Left kidney (tissue), 2 donors: Measurements from ENCODE around the gene LRRFIP2. TPM values are rescaled to one million over a fixed set of nuclear protein-coding genes. Genes with fewer than 3 reads are reported as not detected.

ENCODE experiments used
- DNase-seq: peaks from one replicate; pipeline ENCODE4 v3.0.0-alpha.2; 2013
- polyA plus RNA-seq: library from polyadenylated mRNA; unstranded; fragments of 120-200 nt; gene quantifications from one replicate; pipeline ENCODE4 v1.2.1, GENCODE V29; 2013; ENCODE audit not compliant: insufficient read length

Gene LRRFIP2
- polyA plus RNA-seq, 1 donor = 47.7 TPM

- DNase-seq = no peak
Measured at GRCh38 chr3:37194533-37194932, 20.2 kb upstream of the LRRFIP2 start.

DNA sequence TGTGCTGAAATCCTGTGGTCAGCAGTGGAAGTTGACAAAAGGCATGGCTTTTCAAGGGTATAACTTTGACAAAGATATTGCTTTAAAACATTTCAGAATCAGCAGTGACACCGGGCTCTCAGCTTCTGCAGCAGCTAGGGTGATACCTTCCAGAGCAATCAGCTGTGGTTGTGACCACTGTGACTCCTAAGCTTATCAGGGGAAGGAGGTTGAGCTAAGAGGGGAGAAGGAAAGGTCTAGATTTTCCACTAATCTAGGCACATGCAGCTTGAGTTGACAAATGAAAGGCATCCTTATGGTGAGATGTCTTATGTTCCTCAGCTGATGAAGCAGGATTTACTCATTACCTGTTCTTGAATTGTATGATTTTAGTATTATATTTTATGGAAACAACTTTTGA is 16.3 kb upstream of the LRRFIP2 start:
- no peak for DNase-seq

DNA sequence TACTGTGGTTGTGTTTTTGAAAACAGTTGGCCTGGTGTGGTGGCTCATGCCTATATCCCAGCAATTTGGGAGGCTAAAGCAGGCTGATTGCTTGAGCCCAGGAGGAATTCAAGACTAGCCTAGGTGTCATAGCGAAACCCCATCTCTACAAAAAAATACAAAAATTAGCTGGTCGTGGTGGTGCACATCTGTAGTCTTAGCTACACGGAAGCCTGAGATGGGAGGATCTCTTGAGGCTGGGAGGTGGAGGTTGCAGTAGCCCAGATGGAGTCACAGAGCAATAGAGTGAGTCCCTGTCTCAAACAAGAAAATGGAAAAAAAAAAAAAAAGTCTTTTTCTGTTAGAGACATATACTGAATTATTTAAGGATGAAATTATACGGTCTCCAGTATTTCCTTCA is 14.7 kb upstream of the LRRFIP2 start:
- DNase-seq = no peak

DNA sequence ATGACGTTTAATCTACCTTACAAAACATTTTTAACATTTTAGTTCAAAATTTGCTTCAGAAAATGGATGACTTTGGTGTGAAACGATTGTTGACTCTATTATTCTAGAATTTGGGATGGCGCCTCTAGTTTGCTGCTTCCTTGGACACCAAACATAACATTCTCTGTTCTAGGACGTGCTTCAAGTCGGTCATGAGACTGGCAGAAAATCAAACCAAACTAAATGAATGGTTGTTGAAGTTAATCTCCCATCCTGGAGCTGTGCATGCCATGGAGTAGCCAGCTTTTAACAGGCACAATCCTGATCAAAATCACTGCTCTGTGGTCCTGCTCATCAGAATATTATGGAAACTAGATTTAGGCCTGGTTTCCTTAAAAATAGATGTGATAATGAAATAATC is 9.6 kb upstream of the LRRFIP2 start:
- DNase-seq = no peak

DNA sequence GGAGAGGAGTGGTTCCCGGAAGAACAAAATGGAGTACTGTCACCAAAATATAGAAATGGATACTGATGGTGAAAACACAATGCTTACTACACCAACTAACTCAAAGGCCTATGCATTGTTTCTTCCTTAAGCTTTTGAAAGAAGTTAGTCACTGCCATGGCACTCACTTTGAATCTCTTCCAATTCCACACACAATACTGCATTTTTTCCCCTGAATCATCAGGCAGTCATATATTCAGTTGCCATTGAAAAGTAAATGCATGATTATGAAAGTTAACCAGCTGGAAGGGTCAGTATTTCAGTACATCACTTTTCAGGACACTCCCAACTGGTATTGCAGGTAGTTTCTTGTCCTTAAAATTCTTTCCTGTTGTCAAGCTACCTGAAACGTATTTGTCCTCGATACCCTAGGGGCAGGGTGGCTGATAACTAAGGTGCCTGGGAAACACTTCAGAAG is 9.0 kb upstream of the LRRFIP2 start:
- no peak for DNase-seq

- no peak for DNase-seq
Measured at GRCh38 chr3:37182816-37183215, 8.4 kb upstream of the LRRFIP2 start.

- DNase-seq = no peak
Measured at GRCh38 chr3:37181756-37182155, 7.4 kb upstream of the LRRFIP2 start.

DNA sequence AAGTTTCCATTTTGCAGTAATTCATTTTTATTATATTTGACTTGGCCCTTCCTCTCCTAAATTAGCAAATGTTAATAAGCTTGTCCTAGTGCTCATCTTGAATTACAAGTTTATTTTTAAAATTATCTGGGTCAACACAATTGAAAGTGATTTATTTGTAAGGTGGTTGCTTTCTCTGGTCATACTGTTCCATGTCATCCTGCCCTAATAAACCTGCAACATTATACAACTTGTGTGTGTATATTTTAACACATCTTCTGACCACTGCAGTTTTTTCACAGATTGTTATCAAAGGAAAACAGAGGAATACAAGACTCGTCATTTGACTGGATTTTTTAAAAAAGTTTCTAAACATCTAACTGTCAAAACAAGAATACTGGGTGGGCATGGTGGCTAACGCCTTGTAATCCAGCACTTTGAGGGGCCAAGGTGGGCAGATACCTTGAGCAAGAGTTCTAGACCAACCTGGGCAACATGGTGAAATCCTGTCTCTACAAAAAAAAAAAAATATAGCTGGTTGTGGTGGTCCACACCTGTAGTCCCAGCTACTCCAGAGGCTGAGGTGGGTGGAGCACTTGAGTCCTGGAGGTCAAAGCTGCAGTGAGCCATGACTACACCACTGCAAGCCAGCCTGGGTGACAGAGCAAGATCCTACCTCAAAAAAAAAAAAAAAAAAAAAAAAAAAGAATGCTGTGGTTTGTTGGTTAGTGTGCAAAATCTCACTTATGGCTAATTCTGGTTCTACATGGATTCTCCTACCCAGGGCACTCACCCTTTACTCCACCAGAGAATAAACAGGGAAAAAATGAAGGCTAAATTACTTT is 5.0 kb upstream of the LRRFIP2 start:
- no peak for DNase-seq

DNA sequence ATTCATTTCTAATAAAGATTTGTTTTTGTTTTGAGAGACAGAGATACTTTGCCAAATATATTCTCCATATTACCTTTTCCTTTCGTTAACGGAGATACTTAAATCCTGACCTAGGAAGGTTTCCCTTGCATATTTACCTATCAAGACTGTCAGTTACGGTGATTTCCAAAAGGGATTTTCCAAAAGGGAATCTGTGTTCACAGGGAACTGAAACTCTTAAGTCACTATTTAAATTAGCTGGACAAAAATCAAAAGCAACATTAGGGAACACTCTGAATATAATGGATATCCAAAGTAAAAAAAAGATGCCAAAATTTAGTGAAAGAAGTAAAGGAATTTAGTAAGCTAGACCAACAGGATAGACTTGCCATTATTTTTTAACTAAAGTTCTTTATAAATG is 576 bp downstream of the LRRFIP2 start:
- DNase-seq = no peak

- no peak for DNase-seq
Measured at GRCh38 chr3:37171144-37171543, 3.2 kb downstream of the LRRFIP2 start.

GRCh38 chr3:37170513-37170912 is 3.9 kb downstream of the LRRFIP2 start:
- DNase-seq = no peak

DNA sequence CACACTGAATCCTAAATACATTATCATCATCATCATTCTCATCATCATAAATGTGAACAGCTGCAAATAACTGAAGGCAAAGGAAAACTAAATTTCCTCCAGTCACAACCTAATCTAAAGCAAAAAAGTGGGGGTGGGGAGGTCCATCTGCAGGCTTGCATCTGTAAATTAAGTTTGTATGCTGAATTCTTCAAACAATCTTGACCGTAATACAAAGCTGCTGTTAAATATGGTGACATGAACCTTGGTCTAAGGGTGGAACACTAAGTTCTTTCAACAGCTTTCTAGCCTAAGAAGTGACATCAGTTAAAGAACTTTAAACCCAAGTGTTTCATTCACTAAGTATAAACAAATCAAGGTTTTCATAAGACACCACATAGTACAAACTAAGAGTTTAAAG is 4.3 kb downstream of the LRRFIP2 start:
- no peak for DNase-seq

GRCh38 chr3:37168896-37169295 is 5.5 kb downstream of the LRRFIP2 start:
- no peak for DNase-seq

DNA sequence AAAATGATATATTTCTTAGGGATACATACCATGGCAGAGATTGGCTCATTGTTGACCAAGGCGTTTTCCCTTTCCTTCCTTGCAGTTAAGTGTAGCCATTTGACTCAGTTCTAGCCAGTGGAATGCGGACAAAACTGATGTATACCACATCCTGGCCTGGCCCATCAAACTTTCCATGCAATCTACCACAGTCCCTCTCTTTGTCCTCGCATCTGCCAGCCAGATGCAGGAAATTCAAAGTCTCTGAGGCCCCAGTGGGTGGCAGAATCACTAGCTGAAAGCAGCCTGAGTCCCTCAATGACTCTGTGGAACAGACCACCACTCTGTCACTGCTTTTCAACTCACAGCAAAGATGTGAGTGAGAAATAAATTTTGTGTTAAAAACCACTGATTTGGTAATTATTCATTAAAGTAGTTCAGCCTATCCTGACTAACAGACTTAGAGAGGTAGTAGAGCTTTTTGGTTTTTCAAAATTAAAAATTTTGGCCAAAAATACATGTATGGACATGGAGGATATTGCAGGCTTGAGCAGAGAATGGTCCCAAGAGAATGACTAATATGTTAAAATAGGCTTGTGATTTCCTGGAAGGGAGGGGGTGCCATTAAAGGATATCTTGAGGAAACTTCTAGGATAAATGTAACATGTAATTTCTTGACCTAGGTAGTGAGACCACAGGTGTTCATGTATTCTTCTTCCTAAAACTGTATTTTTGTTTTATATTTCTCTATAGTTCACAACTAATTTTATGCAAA is 10.9 kb downstream of the LRRFIP2 start:
- DNase-seq = no peak

GRCh38 chr3:37162501-37163245 is 11.7 kb downstream of the LRRFIP2 start:
- DNase-seq = no peak

DNA sequence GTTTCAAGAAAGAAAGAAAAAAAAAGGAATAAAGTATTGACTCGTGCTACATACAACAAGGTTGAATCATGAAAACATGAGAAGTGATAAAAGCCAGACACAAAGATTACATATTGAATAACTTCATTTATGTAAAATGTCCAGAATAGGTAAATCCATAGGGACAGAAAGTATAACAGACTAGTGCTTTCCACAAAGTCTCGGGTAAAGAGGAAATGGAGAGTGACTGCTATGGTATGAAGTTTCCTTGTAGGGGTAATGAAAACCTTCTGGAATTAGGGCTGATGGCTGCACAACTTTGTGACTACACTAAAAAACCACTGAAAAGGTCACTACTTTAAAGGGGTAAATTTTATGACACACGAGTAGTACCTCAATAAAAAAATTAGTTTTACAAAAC is 13.0 kb downstream of the LRRFIP2 start:
- DNase-seq = no peak

GRCh38 chr3:37155782-37156181 is 18.6 kb downstream of the LRRFIP2 start:
- DNase-seq = no peak

GRCh38 chr3:37154668-37155314 is 19.6 kb downstream of the LRRFIP2 start:
- no peak for DNase-seq

DNA sequence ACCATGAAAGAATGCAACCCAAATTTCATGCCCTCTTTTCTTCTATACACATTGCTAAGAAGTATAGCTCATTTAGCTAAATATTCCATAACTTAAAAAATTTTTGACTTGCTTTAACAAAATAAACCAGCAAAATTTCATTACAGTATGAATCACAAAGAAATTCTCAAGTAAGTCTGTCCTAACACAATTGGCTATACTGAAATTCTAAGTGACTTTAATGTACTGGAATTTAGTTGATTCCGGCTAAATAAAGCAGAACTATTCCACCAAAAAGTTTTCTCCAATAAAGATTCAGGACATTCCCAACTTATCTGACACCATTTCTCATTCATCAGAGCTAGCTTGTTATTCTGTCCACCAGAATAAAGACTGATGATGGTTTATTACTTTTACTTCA is 23.8 kb downstream of the LRRFIP2 start:
- no peak for DNase-seq

- no peak for DNase-seq
Measured at GRCh38 chr3:37149257-37149656, 25.1 kb downstream of the LRRFIP2 start.

DNA sequence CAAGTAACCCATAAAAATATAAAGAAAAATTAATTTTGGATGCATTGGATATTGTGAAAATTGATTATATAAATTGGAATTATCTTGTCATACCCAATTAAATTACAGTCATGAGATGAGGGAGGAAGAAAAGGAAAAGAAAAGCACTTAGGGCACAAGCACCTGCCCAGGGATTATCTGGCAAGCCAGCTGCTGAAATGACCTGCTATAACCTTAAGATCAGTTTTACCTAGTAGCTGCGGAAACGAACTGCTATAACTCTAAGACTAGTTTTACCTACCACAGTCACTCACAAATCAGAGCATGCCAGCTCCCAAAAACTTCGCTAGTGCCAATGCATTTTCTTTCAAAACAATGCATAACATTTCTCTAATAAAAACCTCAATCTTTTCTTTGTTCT is 26.2 kb downstream of the LRRFIP2 start:
- DNase-seq = no peak

GRCh38 chr3:37147666-37148065 is 26.7 kb downstream of the LRRFIP2 start:
- no peak for DNase-seq
